ENCODE data around the gene STX1B.
"Not testable (repeated sequence)": the region's sequence is repeated elsewhere in the genome, so short reads cannot be mapped to it uniquely, and the experiment has no call there.

The STX1B gene

GRCh38 chr16:30951750-30952149, 58.7 kb downstream of the STX1B start:
- no peak for DNase-seq (ENCODE audit: low read depth)

GRCh38 chr16:30951193-30951592, 59.2 kb downstream of the STX1B start:
- no peak for DNase-seq (ENCODE audit: low read depth)

GRCh38 chr16:30950516-30951065, 59.8 kb downstream of the STX1B start:
- no peak for DNase-seq (ENCODE audit: low read depth)

GRCh38 chr16:30949650-30950515, 60.6 kb downstream of the STX1B start:
- no peak for DNase-seq (ENCODE audit: low read depth)

GRCh38 chr16:30948667-30949649, 61.5 kb downstream of the STX1B start, which contains the start of gene ORAI3:
TSS of gene ORAI3 (plus strand) at chr16:30949068. CDS start at chr16:30949290, 222 bp downstream.
- DNase-seq (ENCODE audit: low read depth), result peak; percentile 22

GRCh38 chr16:30947859-30948666, 62.4 kb downstream of the STX1B start:
- DNase-seq (ENCODE audit: low read depth), result no peak

- no peak for DNase-seq (ENCODE audit: low read depth)
Measured at GRCh38 chr16:30947541-30947858, 62.9 kb downstream of the STX1B start.

- no peak for DNase-seq (ENCODE audit: low read depth)
Measured at GRCh38 chr16:30946671-30947540, 63.5 kb downstream of the STX1B start.

- DNase-seq (ENCODE audit: low read depth), result no peak
Measured at GRCh38 chr16:30944352-30944751, 66.1 kb downstream of the STX1B start.

- no peak for DNase-seq (ENCODE audit: low read depth)
Measured at GRCh38 chr16:30942426-30942806, 68.0 kb downstream of the STX1B start.

GRCh38 chr16:30941600-30942425, 68.6 kb downstream of the STX1B start:
- DNase-seq (ENCODE audit: low read depth), result peak; percentile 26

GRCh38 chr16:30939571-30939970, 70.9 kb downstream of the STX1B start:
- not testable (repeated sequence) for DNase-seq (ENCODE audit: low read depth)
